KMS-11 (cell line): ENCODE results near the gene USP21.

Experiments
- H2AFZ ChIP-seq: fragments of 200-600 bp; sonication (generic); 2 replicates; pipeline ENCODE4 v1.6.1; 2016; ENCODE audit warnings: antibody characterized with exemption, mixed run types, low read depth
- H3K27ac ChIP-seq: fragments of 200-600 bp; sonication (generic); 2 replicates; pipeline ENCODE4 v1.6.1; 2016; ENCODE audit warnings: mild to moderate bottlenecking, mixed run types
- H3K27me3 ChIP-seq: fragments of 200-600 bp; sonication (generic); 2 replicates; pipeline ENCODE4 v1.6.1; 2017; ENCODE audit warnings: mild to moderate bottlenecking, low read depth, mixed run types, moderate library complexity; ENCODE audit not compliant: insufficient read depth
- H3K36me3 ChIP-seq: fragments of 200-600 bp; sonication (generic); 2 replicates; pipeline ENCODE4 v1.6.1; 2017; ENCODE audit warnings: mild to moderate bottlenecking, mixed run types; ENCODE audit not compliant: insufficient read depth
- H3K4me1 ChIP-seq: fragments of 200-600 bp; sonication (generic); 2 replicates; pipeline ENCODE4 v1.6.1; 2016; ENCODE audit warnings: mild to moderate bottlenecking, low read depth, mixed run types; ENCODE audit not compliant: poor library complexity, severe bottlenecking
- H3K4me2 ChIP-seq: fragments of 200-600 bp; sonication (generic); 2 replicates; pipeline ENCODE4 v1.7.0; 2016; ENCODE audit warnings: mild to moderate bottlenecking, mixed run types
- H3K4me3 ChIP-seq: fragments of 200-600 bp; sonication (generic); IDR thresholded peaks from 2 replicates; pipeline ENCODE4 v1.6.1; 2017; ENCODE audit warnings: low read depth, low read length, mixed read lengths; ENCODE audit not compliant: insufficient read depth
- H3K79me2 ChIP-seq: fragments of 200-600 bp; sonication (generic); 2 replicates; pipeline ENCODE4 v1.6.1; 2016; ENCODE audit warnings: low read depth, mixed run types; ENCODE audit not compliant: insufficient read depth
- H3K9ac ChIP-seq: fragments of 200-600 bp; sonication (generic); 2 replicates; pipeline ENCODE4 v1.6.1; 2016; ENCODE audit warnings: mild to moderate bottlenecking, mixed run types
- H4K20me1 ChIP-seq: fragments of 200-600 bp; sonication (generic); 2 replicates; pipeline ENCODE4 v1.6.1; 2016; ENCODE audit warnings: mild to moderate bottlenecking, mixed run types; ENCODE audit not compliant: insufficient read depth
- CTCF ChIP-seq: fragments of 200-600 bp; sonication (generic); conservative IDR thresholded peaks from 2 replicates; pipeline ENCODE4 v1.6.1; 2017; ENCODE audit warnings: low read depth, mild to moderate bottlenecking, antibody characterized with exemption, low read length, moderate library complexity, mixed read lengths

The USP21 gene

GRCh38 chr1:161163793-161164192 lies 4.5 kb downstream of the USP21 start:
- Histone ChIP-seq H4K20me1 (no peaks in the 10 kb centered on the region), H3K4me1 (peaks cover 38% of the 10 kb centered on the region), H3K4me2 (no peak overlapping the region), H3K79me2 (peaks cover 10% of the 10 kb centered on the region), H3K36me3 (no peaks in the 10 kb centered on the region), H3K9ac (no peak overlapping the region), H3K27me3 (no peaks in the 10 kb centered on the region), H3K4me3 (no peak overlapping the region), H2AFZ (no peak overlapping the region), H3K27ac (no peak overlapping the region; the same call in 1 of the 2 replicates)
- TF ChIP-seq CTCF = no peak; the same call in 1 of the 2 replicates

- Histone ChIP-seq H3K4me1 (peaks cover 33% of the 10 kb centered on the region), H2AFZ (no peak overlapping the region), H3K27me3 (no peaks in the 10 kb centered on the region), H3K27ac (peak overlapping the region; percentile 84), H3K9ac (peak overlapping the region; percentile 63), H4K20me1 (no peaks in the 10 kb centered on the region), H3K36me3 (no peaks in the 10 kb centered on the region), H3K4me2 (peak overlapping the region; percentile 99), H3K4me3 (peak overlapping the region; percentile 81), H3K79me2 (peaks cover 5% of the 10 kb centered on the region)
- TF ChIP-seq CTCF = no peak
These were observed 5.8 kb downstream of the USP21 start for GRCh38 chr1:161164901-161165610.

GRCh38 chr1:161165742-161166668 lies 6.7 kb downstream of the USP21 start, which contains the start of gene PPOX:
PPOX (plus strand) TSS chr1:161166426; CDS start chr1:161166848, 422 bp downstream.
- H3K4me3 ChIP-seq = peak within 1 kb of the TSS; percentile 96
- TF ChIP-seq CTCF = peak; percentile 98
- peak within 1 kb of the TSS; percentile 84 for H3K27ac ChIP-seq
- no peaks in the 10 kb centered on the region for H3K27me3 ChIP-seq
- H3K4me2 ChIP-seq = peak within 1 kb of the TSS; percentile 99
- no peaks in the 10 kb centered on the region for H4K20me1 ChIP-seq
- H3K4me1 ChIP-seq = peaks cover 27% of the 10 kb centered on the region
- peak within 1 kb of the TSS; percentile 63 for H3K9ac ChIP-seq
- H2AFZ ChIP-seq = peak within 1 kb of the TSS; percentile 74
- no peaks in the 10 kb centered on the region for H3K79me2 ChIP-seq
- H3K36me3 ChIP-seq = 0 out of 2 replicates have a peak, but pooled peaks cover 2% of the 10 kb centered on the region

- peak overlapping the region; percentile 99 for H3K4me2 ChIP-seq
- peaks cover 10% of the 10 kb centered on the region; the same call in 1 of the 2 replicates for H3K36me3 ChIP-seq
- no peaks in the 10 kb centered on the region for H4K20me1 ChIP-seq
- TF ChIP-seq CTCF = no peak
- H3K79me2 ChIP-seq = no peaks in the 10 kb centered on the region
- H3K27ac ChIP-seq = peak overlapping the region; percentile 84
- H3K9ac ChIP-seq = peak overlapping the region; percentile 63
- peak overlapping the region; percentile 74 for H2AFZ ChIP-seq
- no peaks in the 10 kb centered on the region for H3K27me3 ChIP-seq
- peak overlapping the region; percentile 96 for H3K4me3 ChIP-seq
- H3K4me1 ChIP-seq = peaks cover 29% of the 10 kb centered on the region
These were observed 7.6 kb downstream of the USP21 start for GRCh38 chr1:161166669-161167548.
